ENCODE results near the gene CLK1.

DNA sequence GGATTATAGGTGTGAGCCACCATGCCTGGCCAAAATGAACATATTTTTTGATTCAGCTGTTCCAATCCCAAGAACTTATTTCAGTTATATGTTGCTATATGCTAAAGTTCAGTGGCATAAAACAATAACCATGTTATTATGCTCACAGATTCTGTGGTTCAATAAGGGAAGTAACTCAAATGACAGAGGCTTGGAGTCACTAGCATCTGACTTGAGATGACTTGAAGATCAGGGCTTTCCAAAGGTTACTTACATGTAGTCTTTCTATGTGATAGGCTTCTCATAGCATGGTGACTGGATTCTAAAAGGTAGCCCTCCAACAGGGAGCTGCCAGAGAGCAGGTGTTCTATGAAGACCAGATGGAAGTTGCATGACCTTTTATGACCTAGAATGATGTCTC is 17.2 kb downstream of the CLK1 start:
- TF ChIP-seq CTCF (IDR thresholded peaks at IDR 0.05; ENCODE audit: insufficient read depth, low read length, poor library complexity, severe bottlenecking) (no peak), EZH2phosphoT487 (conservative IDR thresholded peaks at IDR 0.05; ENCODE audit: low read length) (no peak)
